Activated CD8-positive, alpha-beta memory T cell treated with anti-CD3 and anti-CD28 coated beads for 1 hour (primary cell): Measurements from ENCODE around the gene FFAR2.
"Not testable (repeated sequence)": the region's sequence is repeated elsewhere in the genome, so short reads cannot be mapped to it uniquely, and the experiment has no call there.

Experiments used
- DNase-seq, 2 donors: peaks; one replicate each; pipeline ENCODE4 v3.0.0-alpha.2; 2020; ENCODE audit warnings: low read depth in 1 of 2; ENCODE audit errors: extremely low read depth in 1 of 2

Gene FFAR2

DNA sequence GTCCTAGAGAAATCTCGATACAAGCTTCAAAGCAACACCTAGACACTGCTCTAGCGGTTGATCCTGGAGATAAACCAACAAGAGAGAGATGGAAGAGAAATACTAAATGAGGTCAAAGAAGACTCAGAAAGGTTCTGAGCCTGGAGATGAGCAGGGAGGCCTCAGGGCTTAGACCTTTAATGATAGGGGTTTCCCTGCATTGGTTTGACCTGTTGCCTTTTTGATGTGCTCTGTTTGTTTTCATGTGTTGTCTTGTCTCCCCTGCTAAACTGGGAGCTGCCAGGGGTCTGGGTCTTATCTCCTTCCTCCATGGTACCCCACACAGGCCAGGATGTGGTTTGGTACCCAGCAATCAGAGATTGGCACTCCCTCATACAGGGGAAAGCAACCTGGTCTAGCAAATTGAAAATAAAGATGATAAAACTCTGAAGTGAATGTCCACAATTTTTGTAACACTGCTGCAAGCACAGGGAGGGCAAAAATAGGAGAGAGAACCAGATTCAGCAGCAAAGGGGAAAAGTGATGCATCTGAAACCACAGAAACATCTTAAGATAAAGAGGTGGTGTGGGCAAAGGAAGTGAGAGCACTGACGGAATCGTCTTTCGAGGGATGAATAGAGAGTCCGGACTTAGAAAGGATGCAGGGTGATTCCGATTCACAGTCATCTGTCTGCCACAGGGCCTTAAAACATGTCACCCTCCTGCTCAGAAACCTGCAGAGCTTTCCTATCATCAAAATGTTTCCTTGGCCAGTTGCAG, 3.5 kb downstream of the FFAR2 start:
- DNase-seq = no peak

- no peak for DNase-seq
Measured at GRCh38 chr19:35454663-35455062, 6.6 kb downstream of the FFAR2 start.

DNA sequence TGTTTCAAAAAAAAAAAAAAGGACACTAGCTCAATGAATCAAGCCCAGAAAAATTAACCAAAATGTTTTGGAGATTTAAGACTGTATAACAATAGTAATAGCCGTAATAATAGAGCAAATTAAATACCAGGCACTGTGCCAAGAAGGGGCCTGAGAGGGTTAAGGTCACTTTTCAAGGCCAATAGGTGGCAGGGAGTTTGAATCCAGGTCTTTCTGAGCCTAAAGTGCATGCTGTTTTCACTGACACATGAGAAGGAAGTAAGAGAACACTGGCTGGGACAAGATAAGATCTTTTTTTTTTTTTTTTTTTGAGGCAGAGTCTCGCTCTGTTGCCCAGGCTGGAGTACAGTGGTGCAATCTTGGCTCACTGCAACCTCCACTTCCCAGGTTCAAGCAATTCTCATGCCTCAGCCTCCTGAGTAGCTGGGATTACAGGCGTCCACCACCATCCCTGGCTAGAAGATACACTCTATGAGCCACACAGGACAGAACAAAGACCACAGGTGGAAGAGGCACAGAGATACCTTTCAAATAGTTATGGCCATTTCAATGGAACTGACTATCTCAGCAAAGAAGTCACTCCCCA, 7.7 kb downstream of the FFAR2 start:
- DNase-seq = no peak

DNA sequence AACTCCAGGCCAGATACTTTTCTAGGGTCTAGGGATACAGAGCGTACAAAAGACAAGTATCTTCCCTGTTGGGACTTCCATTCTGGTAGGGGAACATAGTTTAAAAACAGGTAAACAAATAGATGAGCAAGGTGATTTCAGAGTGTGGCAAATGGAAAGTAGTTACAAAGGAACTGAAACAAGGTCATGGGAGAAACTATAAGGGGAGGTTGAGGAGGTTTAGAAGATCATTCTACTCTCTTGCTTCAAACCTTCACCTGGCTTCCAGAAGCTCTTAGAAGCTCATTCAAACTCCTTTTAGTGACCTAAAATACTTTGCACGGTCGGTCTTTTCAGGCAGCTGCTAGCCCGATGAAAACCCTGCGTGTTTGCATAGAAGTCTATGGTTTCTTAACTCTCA, 9.1 kb downstream of the FFAR2 start:
- no peak for DNase-seq

DNA sequence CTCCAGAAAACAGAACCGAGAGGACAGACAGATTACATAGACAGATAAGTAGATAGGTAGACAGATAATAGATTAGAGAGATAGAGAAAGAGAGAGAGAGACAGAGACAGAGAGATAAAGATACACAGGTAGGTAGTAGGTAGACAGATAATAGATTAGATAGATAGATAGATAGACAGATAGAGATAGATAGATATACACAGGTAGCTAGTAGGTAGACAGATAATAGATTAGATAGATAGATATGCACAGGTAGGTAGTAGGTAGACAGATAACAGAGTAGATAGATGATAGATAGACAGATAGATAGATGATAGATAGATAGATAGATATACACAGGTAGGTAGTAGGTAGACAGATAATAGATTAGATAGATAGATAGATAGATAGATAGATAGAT, 10.1 kb downstream of the FFAR2 start:
- no peak for DNase-seq

DNA sequence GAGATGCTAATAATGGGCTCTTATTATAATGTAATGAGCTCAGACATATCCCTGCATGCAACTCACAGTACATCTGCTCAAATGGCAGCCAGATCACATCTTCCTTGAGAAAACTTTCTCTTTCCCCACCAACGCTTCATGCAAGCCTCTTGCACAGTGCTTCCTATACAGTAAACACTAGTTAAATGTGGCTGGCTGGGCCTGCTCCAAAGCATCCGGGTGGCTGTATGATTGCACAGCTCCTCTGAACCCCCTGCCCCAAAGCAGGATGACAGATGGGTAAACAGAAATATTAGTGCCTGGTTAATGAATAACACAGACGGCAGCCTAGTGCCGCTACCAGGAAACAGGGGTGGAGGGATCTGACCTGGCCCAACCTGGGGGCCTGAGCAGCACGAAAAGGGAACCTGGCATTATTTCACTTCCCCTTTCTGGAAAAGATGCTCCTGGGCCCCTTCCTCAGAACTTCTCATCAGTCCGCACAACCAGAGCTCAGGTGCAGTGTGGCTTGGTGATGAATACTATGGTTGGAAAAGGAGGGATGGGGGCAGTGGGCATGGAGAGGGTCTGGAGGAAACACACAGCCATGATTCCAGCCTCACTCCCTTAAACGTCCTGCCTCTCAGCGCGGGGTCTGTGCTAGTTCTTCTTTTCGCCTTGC, 10.8 kb downstream of the FFAR2 start:
- DNase-seq = no peak

- DNase-seq = no peak
Measured at GRCh38 chr19:35459414-35460082, 11.5 kb downstream of the FFAR2 start.

DNA sequence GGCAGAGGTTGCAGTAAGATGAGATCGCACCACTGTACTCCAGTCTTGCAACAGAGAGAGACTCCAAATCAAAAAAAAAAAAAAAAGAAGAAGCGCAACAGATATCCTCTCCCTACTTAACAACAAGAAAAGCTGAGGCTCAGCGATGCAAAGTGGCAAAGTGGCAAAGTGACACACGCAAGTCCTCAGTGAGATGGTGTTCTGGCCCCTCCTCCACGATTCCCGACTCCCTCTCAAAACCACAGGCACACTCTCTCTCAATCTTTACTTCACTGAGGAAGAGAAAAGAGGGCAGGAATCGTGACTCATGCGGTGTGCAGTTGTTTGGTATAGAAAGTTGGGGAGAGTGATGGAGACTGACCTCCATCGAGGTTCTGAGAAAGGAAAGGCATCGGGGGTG, 12.6 kb downstream of the FFAR2 start:
- DNase-seq = no peak

DNA sequence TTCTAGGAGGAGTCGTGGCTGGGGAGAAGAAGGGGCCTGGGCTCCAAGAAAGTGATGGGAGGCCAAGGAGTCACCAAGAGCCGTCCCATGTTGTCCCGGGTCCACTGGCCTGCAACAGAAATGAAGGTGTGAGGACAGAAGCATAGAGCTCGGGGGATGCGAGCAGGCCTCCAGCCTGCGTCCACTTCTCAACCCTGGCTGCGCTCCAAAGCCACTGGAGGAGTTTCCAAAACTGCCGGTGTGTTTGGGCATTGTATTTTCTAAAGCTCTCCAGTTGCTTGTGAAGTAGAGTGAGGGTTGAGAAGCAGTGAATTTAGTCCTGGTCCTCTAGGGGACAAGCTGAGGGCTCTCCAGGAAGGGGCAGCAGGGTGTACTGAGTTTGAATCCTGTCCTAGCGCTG, 13.0 kb downstream of the FFAR2 start:
- no peak for DNase-seq

DNA sequence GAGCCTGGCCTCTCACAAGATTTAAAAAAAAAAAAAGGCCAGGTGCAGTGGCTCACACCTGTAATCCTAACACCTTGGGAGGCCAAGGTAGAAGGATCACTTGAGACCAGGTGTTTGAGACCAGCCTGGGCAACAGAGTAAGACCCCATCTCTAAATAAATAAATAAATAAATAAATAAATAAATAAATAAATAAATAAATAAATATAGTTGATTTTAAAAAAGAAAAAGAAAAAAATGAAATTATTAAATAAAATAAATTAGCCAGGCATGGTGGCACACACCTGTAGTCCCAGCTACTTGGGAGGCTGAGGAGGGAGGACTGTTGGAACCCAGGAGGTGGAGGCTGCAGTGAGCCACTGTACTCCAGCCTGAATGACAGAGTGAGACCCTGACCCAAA, 13.7 kb downstream of the FFAR2 start:
- DNase-seq = not testable (repeated sequence)

GRCh38 chr19:35462476-35462953, 14.5 kb downstream of the FFAR2 start:
- peak in 1 of 2 donors; percentile 16 for DNase-seq

DNA sequence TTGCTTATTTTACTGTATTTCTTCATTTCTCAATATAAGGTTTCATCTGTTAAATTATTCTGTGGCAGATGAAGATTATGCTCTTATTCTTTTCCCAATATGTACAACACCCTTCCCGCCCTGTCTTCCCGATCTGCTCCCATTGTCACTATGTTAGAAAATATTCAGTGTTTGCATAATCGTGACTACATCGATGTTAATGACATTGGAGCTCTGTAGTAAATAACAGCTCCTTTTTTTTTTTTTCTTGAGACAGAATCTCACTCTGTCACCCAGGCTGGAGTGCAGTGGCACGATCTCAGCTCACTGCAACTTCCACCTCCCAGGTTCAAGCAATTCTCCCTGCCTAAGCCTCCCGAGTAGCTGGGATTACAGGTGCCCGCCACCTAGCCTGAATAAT, 14.9 kb downstream of the FFAR2 start:
- not testable (repeated sequence) for DNase-seq

DNA sequence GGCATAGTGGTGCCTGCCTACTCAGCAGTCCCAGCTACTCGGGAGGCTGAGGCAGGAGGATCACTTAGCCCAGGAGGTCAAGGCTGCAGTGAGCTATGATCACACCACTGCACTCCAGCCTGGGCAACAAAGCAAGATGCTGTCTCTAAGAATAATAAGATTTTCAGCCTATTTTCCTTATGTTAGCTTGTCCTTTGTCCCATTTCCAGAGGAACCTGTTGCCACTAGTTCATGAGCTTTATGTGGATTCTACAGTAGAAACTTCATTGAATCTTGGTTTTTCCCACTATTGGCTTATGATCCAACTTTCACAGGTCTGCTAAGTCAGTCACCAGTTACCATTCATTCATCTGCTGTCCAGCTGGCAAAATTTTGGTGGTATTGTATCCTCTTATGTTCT, 18.2 kb downstream of the FFAR2 start:
- DNase-seq = no peak

- peak; percentile 24 to 46 for DNase-seq
Measured at GRCh38 chr19:35468637-35469036, 20.6 kb downstream of the FFAR2 start.

GRCh38 chr19:35470128-35470527, 22.1 kb downstream of the FFAR2 start:
- DNase-seq = no peak

DNA sequence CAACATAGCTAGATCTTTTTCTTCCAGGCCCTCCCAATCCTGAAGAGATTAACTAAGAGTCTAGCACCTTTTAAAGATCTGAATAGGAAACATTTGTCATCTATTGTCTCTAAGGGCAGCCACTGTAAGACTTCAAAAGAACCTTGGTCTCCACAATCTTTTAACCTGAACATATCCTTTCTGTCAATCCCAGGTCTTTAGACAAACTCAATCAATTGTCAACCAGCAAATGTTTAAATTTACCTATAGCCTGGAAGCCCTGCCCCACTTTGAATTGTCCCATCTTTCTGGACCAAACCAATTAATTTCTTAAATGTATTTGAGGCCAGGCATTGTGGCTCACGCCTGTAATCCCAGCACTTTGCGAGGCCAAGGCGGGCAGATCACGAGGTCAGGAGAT, 23.0 kb downstream of the FFAR2 start:
- DNase-seq = not testable (repeated sequence)

- DNase-seq = no peak
Measured at GRCh38 chr19:35471946-35472345, 23.9 kb downstream of the FFAR2 start.

GRCh38 chr19:35474104-35474503, 26.0 kb downstream of the FFAR2 start:
- DNase-seq = no peak

GRCh38 chr19:35474594-35474993, 26.5 kb downstream of the FFAR2 start:
- not testable (repeated sequence) for DNase-seq

GRCh38 chr19:35476149-35476548, 28.1 kb downstream of the FFAR2 start:
- no peak for DNase-seq
